Measurements from ENCODE around the gene KCTD2. TPM values are rescaled to one million over a fixed set of nuclear protein-coding genes. Genes with fewer than 3 reads are reported as not detected.

The KCTD2 gene
- total RNA-seq, 4 donors from 2014 or later: 29.4 to 51.1 (median 41.8) TPM

- ATAC-seq: no peak
- H3K27ac ChIP-seq: no peak overlapping the region
- intact Hi-C loops (cut with DNase I; ENCODE audit: low total_unique reads) (no loop called here), in situ Hi-C loops (cut with MboI; ENCODE audit: low sequenced_read_pairs in 4 of 4) (no loop called here)
- H3K27me3 ChIP-seq: no peaks in the 10 kb centered on the region
- H3K4me1 ChIP-seq: peaks cover 3 to 7% of the 10 kb centered on the region in 2 donors
- H3K9me3 ChIP-seq: no peaks in the 10 kb centered on the region
- H3K4me3 ChIP-seq: no peak overlapping the region
- DNase-seq: no peak
- no peak for TF ChIP-seq POLR2A (IDR thresholded peaks at IDR 0.05)
- no peak for TF ChIP-seq CTCF (IDR thresholded peaks at IDR 0.05 in 4 of 5, conservative IDR thresholded peaks at IDR 0.05 in 1 of 5)
- peaks cover 0 to 4% of the 10 kb centered on the region in 2 donors for H3K36me3 ChIP-seq
These were observed 40.4 kb upstream of the KCTD2 start for GRCh38 chr17:75006653-75007052.

- TF ChIP-seq CTCF (IDR thresholded peaks at IDR 0.05 in 4 of 5, conservative IDR thresholded peaks at IDR 0.05 in 1 of 5): no peak
- no peak for TF ChIP-seq POLR2A (IDR thresholded peaks at IDR 0.05)
- no peaks in the 10 kb centered on the region for H3K9me3 ChIP-seq
- intact Hi-C loops (cut with DNase I; ENCODE audit: low total_unique reads): no loop called here
- H3K27ac ChIP-seq: no peak overlapping the region
- no peak overlapping the region for H3K4me3 ChIP-seq
- DNase-seq: no peak
- in situ Hi-C loops (cut with MboI; ENCODE audit: low sequenced_read_pairs in 4 of 4): no loop called here
- H3K4me1 ChIP-seq: peaks cover 11 to 16% of the 10 kb centered on the region in 2 donors
- H3K27me3 ChIP-seq: no peaks in the 10 kb centered on the region
- no peak for ATAC-seq
- no peaks in the 10 kb centered on the region for H3K36me3 ChIP-seq
These were observed 38.7 kb upstream of the KCTD2 start for GRCh38 chr17:75008373-75008772.

GRCh38 chr17:75009139-75009724 lies 37.8 kb upstream of the KCTD2 start:
- H3K27ac ChIP-seq: no peak overlapping the region
- H3K4me1 ChIP-seq: peaks cover 16 to 22% of the 10 kb centered on the region in 2 donors
- DNase-seq (no peak), ATAC-seq (no peak)
- H3K9me3 ChIP-seq: no peaks in the 10 kb centered on the region
- TF ChIP-seq POLR2A (IDR thresholded peaks at IDR 0.05) (no peak), CTCF (IDR thresholded peaks at IDR 0.05 in 4 of 5, conservative IDR thresholded peaks at IDR 0.05 in 1 of 5) (no peak)
- in situ Hi-C loops (cut with MboI; ENCODE audit: low sequenced_read_pairs in 4 of 4) (no loop called here), intact Hi-C loops (cut with DNase I; ENCODE audit: low total_unique reads) (no loop called here)
- H3K36me3 ChIP-seq: no peaks in the 10 kb centered on the region
- no peaks in the 10 kb centered on the region for H3K27me3 ChIP-seq
- H3K4me3 ChIP-seq: no peak overlapping the region

GRCh38 chr17:75010683-75011400 lies 36.2 kb upstream of the KCTD2 start:
- in situ Hi-C loops (cut with MboI; ENCODE audit: low sequenced_read_pairs in 4 of 4): no loop called here
- H3K27me3 ChIP-seq: no peaks in the 10 kb centered on the region
- peaks cover 16 to 22% of the 10 kb centered on the region in 2 donors for H3K4me1 ChIP-seq
- peak overlapping the region in 1 of 4 donors; percentile 86 for H3K4me3 ChIP-seq
- H3K9me3 ChIP-seq: no peaks in the 10 kb centered on the region
- ATAC-seq: peak in 1 of 2 donors; percentile 22
- TF ChIP-seq POLR2A (IDR thresholded peaks at IDR 0.05) (no peak), CTCF (IDR thresholded peaks at IDR 0.05 in 4 of 5, conservative IDR thresholded peaks at IDR 0.05 in 1 of 5) (no peak)
- H3K27ac ChIP-seq: peak overlapping the region; percentile 79 to 87 (median 82)
- H3K36me3 ChIP-seq: no peaks in the 10 kb centered on the region
- peak in 1 of 2 donors; percentile 44 for DNase-seq
- intact Hi-C loops (cut with DNase I; ENCODE audit: low total_unique reads): loop anchor here (1.0 to 2.0 kb wide), 2 partner anchors 22 to 50 kb away; no protein-coding TSS in a partner anchor
